Fibroblast of pulmonary artery (primary cell): Measurements from ENCODE around the gene RAB30.

Experiments
- DNase-seq: peaks from one replicate; pipeline ENCODE4 v3.0.0-alpha.2; 2010; ENCODE audit warnings: low read depth
- H3K4me3 ChIP-seq: replicated peaks from 2 replicates; pipeline ENCODE4 v1.5.1; 2011; ENCODE audit warnings: low read depth, mild to moderate bottlenecking, control low read depth, low read length, moderate library complexity
- CTCF ChIP-seq: IDR thresholded peaks from 2 replicates; pipeline ENCODE4 v1.5.1; 2011; ENCODE audit warnings: mild to moderate bottlenecking, control low read depth, low read length, inconsistent platforms; ENCODE audit errors: missing control alignments

Gene RAB30

GRCh38 chr11:83033371-83033770, 38.3 kb downstream of the RAB30 start:
- no peak for DNase-seq

GRCh38 chr11:83031127-83031526, 40.6 kb downstream of the RAB30 start:
- TF ChIP-seq CTCF: no peak
- no peak for DNase-seq
- no peak overlapping the region for H3K4me3 ChIP-seq

More at GRCh38 chr11:83033371-83033770, 38.3 kb downstream of the RAB30 start:
- no peak for TF ChIP-seq CTCF
- no peak overlapping the region for H3K4me3 ChIP-seq

DNA sequence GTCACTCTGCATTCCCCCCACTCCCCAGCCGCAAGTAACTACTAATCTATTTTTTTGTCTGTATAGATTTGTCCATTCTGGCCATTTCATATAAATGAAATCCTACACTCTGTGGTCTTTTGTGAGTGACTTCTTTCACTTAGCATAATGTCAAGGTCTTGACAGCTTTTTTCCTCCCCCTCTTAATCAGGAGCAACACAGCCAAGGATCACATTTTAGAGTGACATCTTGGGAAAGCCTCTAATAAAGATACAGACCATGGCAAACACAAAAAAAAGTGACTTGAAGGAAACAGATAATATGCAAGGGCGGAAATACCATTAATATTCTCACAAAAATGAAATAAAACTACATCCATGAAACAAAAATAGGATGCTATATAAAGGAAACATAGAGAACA, 43.9 kb downstream of the RAB30 start:
- no peak overlapping the region for H3K4me3 ChIP-seq
- no peak for TF ChIP-seq CTCF
- no peak for DNase-seq

DNA sequence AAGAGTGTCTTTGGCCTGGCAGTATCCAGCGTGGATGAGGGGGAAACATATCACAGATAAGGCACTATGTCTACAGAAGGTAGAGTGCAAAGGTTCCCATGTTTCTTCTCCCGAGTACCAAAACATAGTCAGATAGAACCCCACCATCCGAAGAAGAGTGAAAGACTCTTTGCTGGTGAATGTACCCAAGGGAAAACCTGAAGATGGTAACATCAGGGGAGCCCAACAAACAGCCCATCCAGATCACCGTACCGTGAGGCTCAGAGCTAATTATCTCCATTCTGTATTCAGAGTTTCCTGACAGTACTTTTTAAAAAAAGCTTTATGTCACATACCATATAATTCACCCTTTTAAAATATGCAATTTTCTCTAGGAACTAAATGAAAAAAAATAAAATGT, 44.4 kb downstream of the RAB30 start:
- TF ChIP-seq CTCF: no peak
- no peak overlapping the region for H3K4me3 ChIP-seq
- no peak for DNase-seq

GRCh38 chr11:83026229-83026628, 45.5 kb downstream of the RAB30 start:
- no peak overlapping the region for H3K4me3 ChIP-seq
- TF ChIP-seq CTCF: no peak
- DNase-seq: no peak

DNA sequence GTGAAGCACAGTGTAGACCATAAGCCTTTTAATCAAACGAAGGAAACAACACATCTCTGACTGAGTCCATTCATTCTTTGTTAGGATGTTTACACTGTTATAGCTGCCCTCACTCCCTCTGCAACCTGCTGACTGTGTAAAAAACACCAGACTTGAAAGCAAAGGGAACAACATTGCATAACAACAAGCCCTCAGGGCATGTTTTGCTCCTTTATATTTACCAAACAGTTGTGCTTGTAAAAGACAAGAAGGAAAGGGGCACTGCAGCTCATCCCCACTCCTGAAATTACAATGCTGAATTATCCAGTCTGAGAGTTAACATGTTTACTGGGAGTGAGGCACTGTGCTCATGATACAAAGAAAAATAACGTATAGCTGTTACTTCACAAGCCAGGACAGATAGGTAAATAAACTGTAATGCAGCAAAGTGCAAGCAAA, 46.4 kb downstream of the RAB30 start:
- no peak overlapping the region for H3K4me3 ChIP-seq
- no peak for TF ChIP-seq CTCF
- no peak for DNase-seq

DNA sequence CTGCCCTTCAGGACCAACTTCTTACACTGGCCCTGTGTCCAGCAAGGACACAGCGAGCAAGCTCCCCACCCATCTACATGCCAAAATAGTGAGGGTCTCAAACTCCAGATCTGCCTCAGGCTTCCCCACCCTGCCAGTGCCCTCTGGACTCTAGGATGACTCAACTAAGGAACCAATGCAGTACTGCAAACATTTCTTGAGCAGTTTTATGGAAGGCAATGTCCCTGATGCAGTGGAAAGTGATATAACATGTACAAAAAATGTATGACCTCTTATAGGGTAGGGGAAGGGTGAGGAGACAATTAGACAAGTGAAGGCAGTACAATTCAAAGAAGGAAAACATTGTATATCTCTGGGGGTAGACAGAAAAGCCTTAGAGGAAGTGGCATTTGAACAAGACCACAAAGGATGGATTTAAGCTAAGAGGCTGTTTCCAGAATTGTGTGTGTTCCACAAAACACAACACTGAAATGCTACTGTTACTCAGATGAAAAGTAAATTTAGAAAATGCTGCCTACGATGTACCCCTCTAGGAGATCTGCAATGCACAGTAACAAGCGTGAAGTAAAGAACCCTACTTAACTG, 47.3 kb downstream of the RAB30 start:
- no peak overlapping the region for H3K4me3 ChIP-seq
- no peak for TF ChIP-seq CTCF
- DNase-seq: no peak
